Loucy (cell line): Measurements from ENCODE around the gene FMO3.

Source experiments
- H2AFZ ChIP-seq: fragments of 200-600 bp; sonication (generic); 2 replicates; pipeline ENCODE4 v1.6.0; 2016; ENCODE audit warnings: antibody characterized with exemption, mild to moderate bottlenecking, low read length, moderate library complexity
- H3F3A ChIP-seq: fragments of 200-600 bp; 2 replicates; pipeline ENCODE4 v1.6.0; 2016; ENCODE audit warnings: antibody characterized with exemption, low read depth, mild to moderate bottlenecking
- H3K27me3 ChIP-seq: fragments of 200-600 bp; sonication (generic); 2 replicates; pipeline ENCODE4 v1.6.1; 2014; ENCODE audit warnings: low read length, mild to moderate bottlenecking; ENCODE audit not compliant: insufficient read depth, poor library complexity, severe bottlenecking
- H3K36me3 ChIP-seq: fragments of 200-600 bp; sonication (generic); 2 replicates; pipeline ENCODE4 v1.6.1; 2016; ENCODE audit warnings: low read length; ENCODE audit not compliant: insufficient read depth
- H3K4me1 ChIP-seq: fragments of 200-600 bp; sonication (generic); 2 replicates; pipeline ENCODE4 v1.5.1; 2014; ENCODE audit warnings: low read length, mild to moderate bottlenecking; ENCODE audit not compliant: insufficient read depth, poor library complexity, severe bottlenecking
- H3K4me2 ChIP-seq: fragments of 200-600 bp; sonication (generic); 2 replicates; pipeline ENCODE4 v1.6.0; 2014; ENCODE audit warnings: antibody characterized with exemption, low read length, low read depth, mild to moderate bottlenecking; ENCODE audit not compliant: poor library complexity, severe bottlenecking
- H3K4me3 ChIP-seq: fragments of 200-600 bp; sonication (generic); 2 replicates; pipeline ENCODE4 v1.5.1; 2014; ENCODE audit warnings: low read length, mild to moderate bottlenecking, mixed read lengths; ENCODE audit not compliant: poor library complexity, severe bottlenecking
- H3K79me2 ChIP-seq: fragments of 200-600 bp; sonication (generic); 2 replicates; pipeline ENCODE4 v1.6.1; 2014; ENCODE audit warnings: low read length; ENCODE audit not compliant: insufficient read depth
- H3K9ac ChIP-seq: fragments of 200-600 bp; sonication (generic); 2 replicates; pipeline ENCODE4 v1.6.0; 2014; ENCODE audit warnings: mild to moderate bottlenecking, low read depth, low read length, moderate library complexity; ENCODE audit not compliant: poor library complexity, severe bottlenecking
- H3K9me2 ChIP-seq: fragments of 200-600 bp; sonication (generic); replicated peaks from 2 replicates; pipeline ENCODE4 v1.6.1; 2016; ENCODE audit warnings: low read depth, low read length, mixed read lengths
- H3K9me3 ChIP-seq: fragments of 200-600 bp; sonication (generic); 2 replicates; pipeline ENCODE4 v1.6.1; 2014; ENCODE audit warnings: mild to moderate bottlenecking, antibody characterized with exemption, low read length, low read depth; ENCODE audit not compliant: insufficient read depth
- H4K20me1 ChIP-seq: fragments of 200-600 bp; sonication (generic); 2 replicates; pipeline ENCODE4 v1.6.0; 2014; ENCODE audit warnings: antibody characterized with exemption, low read length, mild to moderate bottlenecking; ENCODE audit not compliant: insufficient read depth, poor library complexity, severe bottlenecking
- EZH2phosphoT487 ChIP-seq: fragments of 200-600 bp; IDR thresholded peaks from 2 replicates; pipeline ENCODE4 v1.6.1; 2018; ENCODE audit warnings: antibody characterized with exemption, mild to moderate bottlenecking, moderate library complexity, borderline replicate concordance
- TF ChIP-seq, protein P1 (sequence below): fragments of 200-600 bp; sonication (generic); conservative IDR thresholded peaks from 2 replicates; pipeline ENCODE4 v1.5.1; 2014; ENCODE audit warnings: mild to moderate bottlenecking, antibody characterized with exemption, low read length

The FMO3 gene

GRCh38 chr1:171138980-171139379 lies 48.3 kb downstream of the FMO3 start:
- no peak overlapping the region for H3K4me3 ChIP-seq
- H3K9me3 ChIP-seq = no peaks in the 10 kb centered on the region
- TF ChIP-seq, protein P1, sequence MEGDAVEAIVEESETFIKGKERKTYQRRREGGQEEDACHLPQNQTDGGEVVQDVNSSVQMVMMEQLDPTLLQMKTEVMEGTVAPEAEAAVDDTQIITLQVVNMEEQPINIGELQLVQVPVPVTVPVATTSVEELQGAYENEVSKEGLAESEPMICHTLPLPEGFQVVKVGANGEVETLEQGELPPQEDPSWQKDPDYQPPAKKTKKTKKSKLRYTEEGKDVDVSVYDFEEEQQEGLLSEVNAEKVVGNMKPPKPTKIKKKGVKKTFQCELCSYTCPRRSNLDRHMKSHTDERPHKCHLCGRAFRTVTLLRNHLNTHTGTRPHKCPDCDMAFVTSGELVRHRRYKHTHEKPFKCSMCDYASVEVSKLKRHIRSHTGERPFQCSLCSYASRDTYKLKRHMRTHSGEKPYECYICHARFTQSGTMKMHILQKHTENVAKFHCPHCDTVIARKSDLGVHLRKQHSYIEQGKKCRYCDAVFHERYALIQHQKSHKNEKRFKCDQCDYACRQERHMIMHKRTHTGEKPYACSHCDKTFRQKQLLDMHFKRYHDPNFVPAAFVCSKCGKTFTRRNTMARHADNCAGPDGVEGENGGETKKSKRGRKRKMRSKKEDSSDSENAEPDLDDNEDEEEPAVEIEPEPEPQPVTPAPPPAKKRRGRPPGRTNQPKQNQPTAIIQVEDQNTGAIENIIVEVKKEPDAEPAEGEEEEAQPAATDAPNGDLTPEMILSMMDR = no peak
- no peak for TF ChIP-seq EZH2phosphoT487
- H3F3A ChIP-seq = no peaks in the 10 kb centered on the region
- H3K4me2 ChIP-seq = no peak overlapping the region
- no peaks in the 10 kb centered on the region for H3K27me3 ChIP-seq
- no peaks in the 10 kb centered on the region for H3K9me2 ChIP-seq
- no peaks in the 10 kb centered on the region for H3K4me1 ChIP-seq
- no peak overlapping the region for H3K9ac ChIP-seq
- H3K36me3 ChIP-seq = no peaks in the 10 kb centered on the region
- no peak overlapping the region for H2AFZ ChIP-seq
- H4K20me1 ChIP-seq = no peaks in the 10 kb centered on the region
- no peaks in the 10 kb centered on the region for H3K79me2 ChIP-seq

GRCh38 chr1:171139890-171140289 lies 49.2 kb downstream of the FMO3 start:
- Histone ChIP-seq H3K36me3 (no peaks in the 10 kb centered on the region), H3K4me3 (no peak overlapping the region), H3K4me1 (no peaks in the 10 kb centered on the region), H3K9me3 (no peaks in the 10 kb centered on the region), H3F3A (no peaks in the 10 kb centered on the region), H4K20me1 (no peaks in the 10 kb centered on the region), H3K4me2 (no peak overlapping the region), H3K9me2 (no peaks in the 10 kb centered on the region), H3K79me2 (no peaks in the 10 kb centered on the region), H2AFZ (no peak overlapping the region), H3K27me3 (no peaks in the 10 kb centered on the region), H3K9ac (no peak overlapping the region)
- TF ChIP-seq, protein P1 = no peak
- no peak for TF ChIP-seq EZH2phosphoT487

DNA sequence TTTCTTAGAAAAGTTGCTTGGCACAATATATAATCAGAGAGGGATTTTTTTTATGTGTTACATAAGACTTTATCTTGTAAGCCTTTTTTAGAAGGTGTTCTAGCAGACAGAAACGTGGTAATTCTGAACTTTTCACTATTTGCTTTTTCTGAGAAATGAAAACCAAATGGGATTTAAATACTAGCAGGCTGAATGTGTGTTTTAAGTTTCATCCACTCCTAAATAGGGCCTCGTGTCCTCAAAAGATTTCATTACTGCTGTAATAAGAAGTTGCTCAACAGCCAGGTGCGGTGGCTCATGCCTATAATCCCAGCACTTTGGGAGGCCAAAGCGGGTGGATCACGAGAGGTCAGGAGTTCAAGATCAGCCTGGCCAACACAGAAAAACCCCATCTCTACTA lies 49.7 kb downstream of the FMO3 start:
- Histone ChIP-seq H3F3A (no peaks in the 10 kb centered on the region), H3K4me2 (no peak overlapping the region), H3K27me3 (no peaks in the 10 kb centered on the region), H3K36me3 (no peaks in the 10 kb centered on the region), H3K9ac (no peak overlapping the region), H3K9me2 (no peaks in the 10 kb centered on the region), H3K79me2 (no peaks in the 10 kb centered on the region), H4K20me1 (no peaks in the 10 kb centered on the region), H2AFZ (no peak overlapping the region), H3K4me3 (no peak overlapping the region), H3K4me1 (no peaks in the 10 kb centered on the region), H3K9me3 (no peaks in the 10 kb centered on the region)
- TF ChIP-seq EZH2phosphoT487 = no peak
- TF ChIP-seq, protein P1 = no peak
